B cell (primary cell): ENCODE data around the gene ADAMTSL4. TPM values are rescaled to one million over a fixed set of nuclear protein-coding genes. Genes with fewer than 3 reads are reported as not detected.
"Not testable (repeated sequence)": the region's sequence is repeated elsewhere in the genome, so short reads cannot be mapped to it uniquely, and the experiment has no call there.

Experiments
- ATAC-seq: fragments of 200-7000 bp; cut with Tn5 transposase; one replicate; pipeline ENCODE4 v1.10.0; 2021; ENCODE audit warnings: low read depth, mild to moderate bottlenecking, moderate number of reproducible peaks, moderate library complexity
- CTCF ChIA-PET: fragments of 350-600 bp; sonication (Branson Sonifier 250); formaldehyde crosslinking; loops from one replicate; lab custom pipeline; 2021; ENCODE audit warnings: antibody characterized with exemption, inconsistent platforms; lab: Charles Lee
- POLR2A ChIA-PET: fragments of 350-600 bp; sonication (Branson Sonifier 250); formaldehyde crosslinking; loops from one replicate; lab custom pipeline; 2021; ENCODE audit warnings: antibody characterized with exemption; lab: Charles Lee
- DNase-seq: peaks from one replicate; pipeline ENCODE4 v3.0.0; 2013
- H2AFZ ChIP-seq: 2 replicates; pipeline ENCODE4 v1.6.1; 2012; ENCODE audit warnings: mild to moderate bottlenecking, low read depth, low read length; ENCODE audit not compliant: insufficient read depth, poor library complexity, severe bottlenecking
- H3K27ac ChIP-seq, 2 donors: 1 replicate in 1 of 2; 2 replicates in 1 of 2; pipeline ENCODE4 v1.5.1; 2012 to 2013; ENCODE audit warnings: low read length in 2 of 2, mild to moderate bottlenecking in 2 of 2, moderate library complexity in 1 of 2
- H3K27me3 ChIP-seq, 4 experiments: fragments of 200-600 bp in 1 of 4; sonication (generic) in 1 of 4; replicated peaks in 1 of 4; 1 replicate in 2 of 4; 2 replicates in 2 of 4; pipeline versions ENCODE4 v1.6.1 to v1.7.0; 2013 to 2016; ENCODE audit warnings: low read length in 3 of 4, mild to moderate bottlenecking in 2 of 4, mixed read lengths in 1 of 4, moderate library complexity in 1 of 4; ENCODE audit not compliant: insufficient read depth in 4 of 4, control insufficient read depth in 3 of 4; ENCODE audit errors: control extremely low read depth in 1 of 4
- H3K36me3 ChIP-seq, 2 experiments: replicated peaks in 1 of 2; 1 replicate in 1 of 2; 2 replicates in 1 of 2; pipeline versions ENCODE4 v1.6.1 to v1.7.1; 2013; ENCODE audit warnings: low read length in 1 of 2; ENCODE audit not compliant: insufficient read depth in 2 of 2, control insufficient read depth in 1 of 2; ENCODE audit errors: control extremely low read depth in 1 of 2, extremely low read depth in 1 of 2
- H3K4me1 ChIP-seq, 2 donors: fragments of 200-600 bp in 1 of 2; sonication (generic) in 1 of 2; 1 replicate in 1 of 2; 2 replicates in 1 of 2; pipeline versions ENCODE4 v1.5.1 to v1.6.1; 2013 to 2017; ENCODE audit warnings: low read length in 2 of 2; ENCODE audit not compliant: control insufficient read depth in 2 of 2, insufficient read depth in 2 of 2
- H3K4me2 ChIP-seq: replicated peaks from 2 replicates; pipeline ENCODE3; 2012; ENCODE audit warnings: mild to moderate bottlenecking, low read depth, low read length; ENCODE audit not compliant: poor library complexity, severe bottlenecking
- H3K4me3 ChIP-seq, 5 experiments: fragments of 200-600 bp in 1 of 5; sonication (generic) in 1 of 5; 1 replicate in 3 of 5; 2 replicates in 2 of 5; pipeline versions ENCODE4 v1.5.1 to v1.7.0; 2011 to 2016; ENCODE audit warnings: low read length in 4 of 5, mild to moderate bottlenecking in 4 of 5, low read depth in 2 of 5, control low read depth in 1 of 5, moderate library complexity in 1 of 5; ENCODE audit not compliant: insufficient read depth in 1 of 5; ENCODE audit errors: control extremely low read depth in 1 of 5, extremely low read depth in 1 of 5
- H3K79me2 ChIP-seq: fragments of 200-600 bp; sonication (generic); one replicate; pipeline ENCODE4 v1.6.0; 2016; ENCODE audit warnings: low read length; ENCODE audit not compliant: control insufficient read depth, insufficient read depth
- H3K9ac ChIP-seq: fragments of 200-600 bp; sonication (generic); 2 replicates; pipeline ENCODE4 v1.6.1; 2017; ENCODE audit warnings: mild to moderate bottlenecking, low read length, moderate library complexity
- H3K9me3 ChIP-seq, 3 donors: one replicate each; pipeline versions ENCODE4 v1.6.1 to v1.7.1; 2013; ENCODE audit warnings: low read length in 2 of 3; ENCODE audit not compliant: control insufficient read depth in 2 of 3, insufficient read depth in 1 of 3; ENCODE audit errors: control extremely low read depth in 1 of 3
- H4K20me1 ChIP-seq: 2 replicates; pipeline ENCODE4 v1.6.0; 2012; ENCODE audit warnings: mild to moderate bottlenecking, low read length; ENCODE audit not compliant: insufficient read depth, control insufficient read depth, poor library complexity, severe bottlenecking
- H3K27ac Mint-ChIP-seq: one replicate; pipeline ENCODE4 v1.8.0; 2021; ENCODE audit warnings: mixed read lengths
- H3K27me3 Mint-ChIP-seq: one replicate; pipeline ENCODE4 v1.8.0; 2021; ENCODE audit warnings: mixed read lengths
- H3K4me1 Mint-ChIP-seq: one replicate; pipeline ENCODE4 v1.8.0; 2021; ENCODE audit warnings: mixed read lengths
- H3K4me3 Mint-ChIP-seq: one replicate; pipeline ENCODE4 v1.8.0; 2021; ENCODE audit warnings: mixed read lengths
- H3K9me3 Mint-ChIP-seq: one replicate; pipeline ENCODE4 v1.8.0; 2022; ENCODE audit warnings: mixed read lengths; ENCODE audit not compliant: insufficient read depth
- EZH2 ChIP-seq: IDR thresholded peaks from 2 replicates; pipeline ENCODE4 v1.6.1; 2012; ENCODE audit warnings: borderline replicate concordance, low read depth, mild to moderate bottlenecking, moderate library complexity, low read length; ENCODE audit not compliant: insufficient read depth, poor library complexity, severe bottlenecking
- WGBS: methylation state at CpG from one replicate; pipeline ENCODE4 v1.1.5; 2013; ENCODE audit warnings: missing lambda C conversion rate; ENCODE audit not compliant: insufficient coverage; 5-methylcytosine and 5-hydroxymethylcytosine counted together
- intact Hi-C: fragments of 100-400 bp; cut with micrococcal nuclease; formaldehyde crosslinking; loops from one replicate; pipeline ENCODE4 v1.10.0; 2022
- polyA plus RNA-seq: library from polyadenylated mRNA; depleted of rRNA; stranded (reverse); fragments of >200 nt; gene quantifications from 2 replicates; pipeline ENCODE4 v1.2.3, GENCODE V29; 2012
- total RNA-seq, 2 donors: library from RNA; stranded (reverse); fragments of 120-200 nt in 1 of 2; gene quantifications; 1 replicate in 1 of 2; 2 replicates in 1 of 2; pipeline versions ENCODE4 v1.2.3 to v1.2.4, GENCODE V29; 2013 to 2022
- TF ChIP-seq, protein P1 (sequence below): fragments of 200-600 bp; IDR thresholded peaks from one replicate; pipeline ENCODE4 v1.8.0; 2022; ENCODE audit warnings: antibody characterized with exemption, mild to moderate bottlenecking

ADAMTSL4 gene
- total and polyA plus RNA-seq, 2 donors (not counting 1 experiment from before 2014, with no cell fraction given): 0.70 TPM; not detected in 1

- no peaks in the 10 kb centered on the region for H4K20me1 ChIP-seq
- no peaks in the 10 kb centered on the region for H3K27me3 ChIP-seq
- H3K9me3 Mint-ChIP-seq: no peaks in the 10 kb centered on the region
- intact Hi-C loops: no loop called here
- H3K9me3 ChIP-seq: no peaks in the 10 kb centered on the region
- CTCF ChIA-PET: interaction anchor here (0.9 to 2.8 kb wide), 3 partner anchors 24 to 43 kb away, joined by 3 to 17 read pairs (median 4); partner anchors contain the start of gene MCL1
- peaks cover 0 to 7% of the 10 kb centered on the region in 2 experiments for H3K36me3 ChIP-seq
- H3K4me1 ChIP-seq: no peaks in the 10 kb centered on the region
- H2AFZ ChIP-seq: no peak overlapping the region
- no peaks in the 10 kb centered on the region for H3K27me3 Mint-ChIP-seq
- H3K4me3 ChIP-seq: no peak overlapping the region
- H3K27ac ChIP-seq: no peak overlapping the region
- ATAC-seq: no peak
- no peaks in the 10 kb centered on the region for H3K4me1 Mint-ChIP-seq
- no peak overlapping the region for H3K27ac Mint-ChIP-seq
- no peak overlapping the region for H3K4me3 Mint-ChIP-seq
- POLR2A ChIA-PET: interaction anchor here (0.7 to 1.1 kb wide), 2 partner anchors 41 to 378 kb away, joined by 3 read pairs; no protein-coding TSS in a partner anchor
- H3K79me2 ChIP-seq: peaks cover 7% of the 10 kb centered on the region
- H3K9ac ChIP-seq: no peak overlapping the region
- no peak overlapping the region for H3K4me2 ChIP-seq
- WGBS: 100% methylated on average over 1 of the region's 3 CpGs
- TF ChIP-seq, protein P1, sequence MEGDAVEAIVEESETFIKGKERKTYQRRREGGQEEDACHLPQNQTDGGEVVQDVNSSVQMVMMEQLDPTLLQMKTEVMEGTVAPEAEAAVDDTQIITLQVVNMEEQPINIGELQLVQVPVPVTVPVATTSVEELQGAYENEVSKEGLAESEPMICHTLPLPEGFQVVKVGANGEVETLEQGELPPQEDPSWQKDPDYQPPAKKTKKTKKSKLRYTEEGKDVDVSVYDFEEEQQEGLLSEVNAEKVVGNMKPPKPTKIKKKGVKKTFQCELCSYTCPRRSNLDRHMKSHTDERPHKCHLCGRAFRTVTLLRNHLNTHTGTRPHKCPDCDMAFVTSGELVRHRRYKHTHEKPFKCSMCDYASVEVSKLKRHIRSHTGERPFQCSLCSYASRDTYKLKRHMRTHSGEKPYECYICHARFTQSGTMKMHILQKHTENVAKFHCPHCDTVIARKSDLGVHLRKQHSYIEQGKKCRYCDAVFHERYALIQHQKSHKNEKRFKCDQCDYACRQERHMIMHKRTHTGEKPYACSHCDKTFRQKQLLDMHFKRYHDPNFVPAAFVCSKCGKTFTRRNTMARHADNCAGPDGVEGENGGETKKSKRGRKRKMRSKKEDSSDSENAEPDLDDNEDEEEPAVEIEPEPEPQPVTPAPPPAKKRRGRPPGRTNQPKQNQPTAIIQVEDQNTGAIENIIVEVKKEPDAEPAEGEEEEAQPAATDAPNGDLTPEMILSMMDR: no peak
- TF ChIP-seq EZH2: no peak
- DNase-seq: no peak
Observed at GRCh38 chr1:150603711-150604110, 54.5 kb downstream of the ADAMTSL4 start.

DNA sequence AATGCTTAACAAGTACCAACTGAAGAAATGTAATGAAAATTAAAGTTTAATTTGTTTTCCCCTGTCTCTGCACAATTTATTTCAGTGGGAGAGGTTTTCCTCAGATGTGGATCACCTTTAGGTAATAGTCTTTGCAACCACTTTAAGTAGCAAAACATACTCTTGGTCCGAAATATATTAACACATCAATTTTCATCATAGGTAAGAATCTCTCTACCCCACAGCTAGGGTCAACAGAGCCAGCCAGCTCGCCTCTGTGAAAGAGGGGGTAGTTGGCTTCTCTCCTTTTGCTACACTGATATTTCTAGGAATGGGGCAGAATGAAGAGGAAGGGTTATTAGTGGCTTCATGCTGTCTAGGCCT, 55.0 kb downstream of the ADAMTSL4 start:
- Mint-ChIP-seq H3K4me3 (no peak overlapping the region), H3K27ac (no peak overlapping the region), H3K4me1 (no peaks in the 10 kb centered on the region), H3K9me3 (no peaks in the 10 kb centered on the region), H3K27me3 (no peaks in the 10 kb centered on the region)
- Histone ChIP-seq H3K4me2 (no peak overlapping the region), H3K9me3 (no peaks in the 10 kb centered on the region), H4K20me1 (no peaks in the 10 kb centered on the region), H3K4me3 (no peak overlapping the region), H3K9ac (no peak overlapping the region), H3K36me3 (peaks cover 0 to 7% of the 10 kb centered on the region in 2 experiments), H3K4me1 (no peaks in the 10 kb centered on the region), H3K27ac (no peak overlapping the region), H3K79me2 (peaks cover 7% of the 10 kb centered on the region), H3K27me3 (no peaks in the 10 kb centered on the region), H2AFZ (no peak overlapping the region)
- CTCF ChIA-PET: interaction anchor here (0.5 to 1.9 kb wide), 2 partner anchors 24 to 496 kb away, joined by 4 read pairs; partner anchors contain the start of gene MCL1
- no CpG with 5 or more reads among the region's 2 CpGs for WGBS
- POLR2A ChIA-PET: interaction anchor here (1.1 kb wide), 1 partner anchor 41 kb away, joined by 3 read pairs; no protein-coding TSS in a partner anchor
- intact Hi-C loops: no loop called here
- DNase-seq (no peak), ATAC-seq (no peak)
- TF ChIP-seq, protein P1: no peak
- TF ChIP-seq EZH2: no peak

GRCh38 chr1:150605451-150605731, 56.2 kb downstream of the ADAMTSL4 start:
- CTCF ChIA-PET: interaction anchor here (3.7 kb wide), 1 partner anchor 16 kb away, joined by 15 read pairs; no protein-coding TSS in a partner anchor
- H3K4me3 ChIP-seq, H4K20me1 ChIP-seq, H3K27ac Mint-ChIP-seq, H3K4me3 Mint-ChIP-seq, H3K9me3 ChIP-seq, DNase-seq, H3K4me1 Mint-ChIP-seq, H3K4me2 ChIP-seq, H3K4me1 ChIP-seq, H3K36me3 ChIP-seq, H3K27me3 Mint-ChIP-seq, H3K27ac ChIP-seq, H3K27me3 ChIP-seq, H3K9ac ChIP-seq, ATAC-seq, intact Hi-C loops, H2AFZ ChIP-seq, H3K9me3 Mint-ChIP-seq: not testable (repeated sequence)
- WGBS: no CpG with 5 or more reads among the region's 3 CpGs
- POLR2A ChIA-PET: interaction anchor here (0.6 to 1.1 kb wide), 2 partner anchors 10 to 100 kb away, joined by 3 to 8 read pairs; no protein-coding TSS in a partner anchor
- H3K79me2 ChIP-seq: peaks cover 15% of the 10 kb centered on the region
